ENCODE results near the gene AANAT.

Gene AANAT

DNA sequence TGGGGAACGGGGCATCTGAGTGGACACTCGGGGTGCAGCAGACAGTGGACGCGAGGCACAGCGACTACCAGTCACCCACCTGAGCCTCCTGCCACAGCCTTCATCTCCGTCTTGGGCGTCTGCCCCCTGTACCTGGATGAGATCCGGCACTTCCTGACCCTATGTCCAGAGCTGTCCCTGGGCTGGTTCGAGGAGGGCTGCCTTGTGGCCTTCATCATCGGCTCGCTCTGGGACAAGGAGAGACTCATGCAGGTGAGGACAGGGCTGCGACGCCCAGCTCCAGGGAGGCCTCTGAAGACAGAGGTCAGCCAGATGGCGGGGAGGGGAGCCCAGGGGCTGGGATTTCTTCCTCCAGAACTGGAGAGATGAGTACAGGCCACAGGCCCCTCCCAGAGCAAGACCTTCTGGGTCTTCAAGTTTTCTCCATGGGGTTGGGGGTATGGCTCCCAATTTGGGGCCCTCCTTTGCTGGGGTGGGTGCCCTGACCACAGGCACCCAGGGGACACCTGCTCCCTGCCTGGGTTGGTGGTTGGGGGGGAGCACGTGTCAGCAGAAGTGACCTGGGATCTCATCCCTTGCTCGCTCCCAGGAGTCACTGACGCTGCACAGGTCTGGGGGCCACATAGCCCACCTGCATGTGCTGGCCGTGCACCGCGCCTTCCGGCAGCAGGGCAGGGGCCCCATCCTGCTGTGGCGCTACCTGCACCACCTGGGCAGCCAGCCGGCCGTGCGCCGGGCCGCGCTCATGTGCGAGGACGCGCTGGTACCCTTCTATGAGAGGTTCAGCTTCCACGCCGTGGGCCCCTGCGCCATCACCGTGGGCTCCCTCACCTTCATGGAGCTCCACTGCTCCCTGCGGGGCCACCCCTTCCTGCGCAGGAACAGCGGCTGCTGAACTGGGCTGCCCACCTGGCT is 1.9 kb downstream of the AANAT start:
- no peak for DNase-seq

DNA sequence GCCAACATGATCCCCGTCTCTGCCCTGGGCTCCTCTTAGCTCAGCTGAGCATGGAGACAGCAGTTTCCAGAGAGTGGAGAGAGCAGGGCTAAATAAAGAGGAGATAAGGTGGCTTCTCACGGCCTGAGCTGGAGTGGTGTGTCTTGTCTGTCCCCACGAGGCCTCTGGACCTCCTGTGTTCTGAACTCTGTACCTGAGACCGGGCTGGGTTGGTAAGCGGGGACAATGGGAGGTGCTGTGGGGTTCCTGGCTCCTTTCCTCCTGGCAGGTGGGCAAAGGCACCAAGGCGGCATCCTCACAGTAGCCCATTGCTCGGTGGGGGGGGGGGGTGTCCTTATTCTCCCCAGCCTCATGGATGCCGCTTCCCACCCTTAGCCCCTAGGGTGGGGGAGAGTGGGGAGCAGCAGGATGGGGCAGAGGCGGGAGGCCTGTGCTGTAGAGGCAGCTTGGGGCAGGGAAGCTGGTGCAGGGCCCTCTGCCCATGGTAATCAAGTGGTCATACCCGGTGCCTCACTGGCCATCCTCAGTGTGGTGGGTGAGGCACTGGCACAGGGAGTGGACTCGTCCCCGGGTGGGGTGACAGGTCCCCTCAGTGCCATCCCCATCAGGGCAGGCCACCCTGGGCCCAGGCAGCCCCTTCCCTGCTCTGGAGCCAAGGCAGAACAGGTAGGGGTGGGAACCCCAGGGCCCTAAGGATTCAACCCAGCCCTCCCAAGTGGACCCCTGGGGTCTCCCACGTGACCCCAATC is 2.8 kb downstream of the AANAT start:
- DNase-seq: no peak

DNA sequence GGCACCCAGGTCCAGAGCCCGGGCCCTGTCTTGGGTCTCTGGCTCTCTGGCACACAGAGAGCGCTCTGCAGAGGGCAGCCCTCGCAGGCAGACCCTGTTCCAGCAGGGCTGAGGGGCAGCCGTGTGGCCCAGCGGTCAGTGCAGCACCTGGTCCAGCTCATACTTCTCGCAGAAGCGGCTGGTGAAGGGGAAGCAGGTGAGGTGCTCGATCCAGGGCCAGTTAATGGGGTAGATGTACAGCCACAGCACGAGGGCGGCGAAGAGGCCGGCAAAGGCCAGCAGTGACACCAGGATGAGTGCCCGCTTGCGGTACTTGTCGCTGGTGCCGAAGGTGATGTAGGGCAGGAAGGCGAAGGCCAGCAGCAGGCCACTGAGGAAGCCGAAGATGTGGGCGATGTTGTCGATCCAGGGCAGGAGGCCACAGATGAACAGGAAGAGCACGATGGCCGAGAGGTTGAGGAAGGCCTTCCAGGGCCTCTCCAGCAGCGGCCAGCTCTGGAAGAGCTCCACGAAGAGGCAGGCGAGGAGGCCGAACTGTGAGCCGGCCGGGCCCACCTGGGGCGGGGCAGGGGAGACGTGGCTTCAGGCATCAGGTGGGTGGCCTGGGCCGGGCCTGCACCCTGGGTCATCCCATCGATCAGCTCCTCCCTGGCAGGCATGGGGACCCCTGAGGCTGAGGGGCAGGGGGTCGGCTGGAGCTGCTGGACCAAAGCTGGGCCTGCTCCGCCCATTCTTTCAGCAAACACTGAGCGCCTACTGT is 4.3 kb downstream of the AANAT start:
- DNase-seq: no peak

DNA sequence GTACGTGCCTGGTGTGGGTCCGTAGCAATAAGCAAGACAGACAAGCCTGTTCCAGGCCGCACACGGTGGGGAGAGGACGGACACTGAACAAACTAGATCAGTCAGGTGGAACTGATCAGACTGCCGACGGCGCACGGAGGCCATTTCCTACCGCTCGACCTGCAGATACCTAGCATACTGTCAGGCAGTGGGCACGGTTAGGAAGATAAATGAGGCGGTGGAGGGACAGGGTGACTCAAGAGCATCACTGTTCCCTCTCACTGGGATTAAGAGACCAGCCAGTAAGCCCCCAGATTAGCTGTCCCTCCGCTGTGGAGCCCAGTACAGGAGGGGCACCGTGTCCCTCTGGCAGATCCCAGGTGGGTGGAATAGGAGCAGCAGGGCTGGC is 4.8 kb downstream of the AANAT start:
- no peak for DNase-seq

DNA sequence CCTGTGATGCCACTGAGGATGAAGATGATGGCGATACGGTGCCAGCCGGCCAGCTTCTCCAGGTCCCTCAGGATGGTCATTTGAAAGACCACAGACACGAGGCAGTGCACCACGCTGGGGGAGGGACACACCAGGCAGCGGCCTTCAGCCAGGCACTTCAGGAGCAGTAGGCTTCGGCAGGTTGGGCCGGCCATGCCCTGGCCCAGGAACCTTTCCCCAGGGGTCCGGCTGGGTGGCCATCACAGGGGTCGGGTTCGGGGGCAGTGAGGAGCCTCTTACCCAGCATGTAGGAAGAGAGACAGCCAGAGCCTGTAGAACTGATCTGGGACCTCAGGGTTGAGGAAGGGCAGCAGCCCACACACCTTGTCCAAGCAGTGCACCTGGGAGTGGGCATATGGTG is 5.3 kb downstream of the AANAT start:
- DNase-seq: no peak

DNA sequence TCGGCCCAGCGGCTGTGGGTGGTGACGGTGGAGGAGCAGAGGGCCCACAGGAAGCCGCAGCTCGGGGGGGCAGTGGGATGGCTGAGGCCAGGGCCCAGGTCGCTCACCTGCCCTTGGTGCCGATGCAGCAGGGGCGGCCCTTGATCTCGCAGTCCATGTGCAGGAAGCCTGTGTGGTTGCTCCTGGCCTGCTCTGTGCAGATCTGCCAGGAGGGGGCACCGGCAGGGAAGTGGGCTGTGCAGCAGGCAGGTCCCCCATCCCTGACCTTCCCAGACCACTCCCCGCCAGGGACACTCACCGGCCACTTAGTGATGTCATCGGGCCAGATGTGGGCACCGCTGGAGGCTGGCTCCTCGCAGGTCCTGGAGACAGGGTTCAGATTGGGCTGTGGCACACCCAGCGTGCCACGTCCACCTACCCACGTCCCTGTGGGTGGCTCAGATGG is 6.2 kb downstream of the AANAT start:
- peak in 1 of 2 experiments; percentile 24 for DNase-seq

DNA sequence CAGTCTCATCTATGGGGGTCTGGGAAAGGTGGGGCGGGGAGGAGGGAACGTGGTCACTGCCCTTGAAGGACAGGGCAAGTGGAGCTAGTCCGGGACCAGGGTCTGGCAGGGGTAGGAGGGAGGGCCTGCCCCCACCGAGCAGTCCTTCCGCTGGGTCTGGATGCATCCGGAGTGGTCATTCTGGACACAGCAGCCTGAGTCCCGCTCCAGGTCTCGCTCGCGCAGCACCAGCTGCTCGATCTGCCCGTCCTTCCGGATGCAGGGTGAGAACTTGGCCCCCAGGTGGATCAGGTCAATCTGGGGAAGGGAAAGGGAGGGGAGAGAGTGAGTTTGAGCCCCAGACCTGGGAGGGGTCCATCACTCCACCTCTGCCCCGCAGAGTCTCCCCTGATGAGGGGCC is 6.8 kb downstream of the AANAT start:
- DNase-seq: no peak

DNA sequence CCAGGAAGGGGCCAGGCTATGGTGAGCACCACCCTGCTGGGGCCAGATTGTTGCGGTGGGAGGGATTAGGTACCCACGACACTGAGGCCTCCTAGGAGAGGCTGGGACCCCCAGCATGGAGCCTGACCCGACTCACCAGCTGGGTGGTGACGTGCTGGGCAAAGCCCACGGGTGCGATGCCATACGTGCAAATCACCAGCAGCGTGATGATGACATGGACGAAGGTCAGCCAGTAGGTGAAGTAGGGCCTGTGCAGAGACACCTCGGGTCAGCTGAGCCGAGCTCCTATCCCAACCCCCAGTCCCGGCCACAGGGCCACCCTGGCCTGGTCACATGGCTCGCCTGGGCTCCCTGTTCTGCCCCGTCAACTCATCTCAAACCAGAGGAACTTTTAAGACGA is 7.5 kb downstream of the AANAT start:
- DNase-seq: no peak

DNA sequence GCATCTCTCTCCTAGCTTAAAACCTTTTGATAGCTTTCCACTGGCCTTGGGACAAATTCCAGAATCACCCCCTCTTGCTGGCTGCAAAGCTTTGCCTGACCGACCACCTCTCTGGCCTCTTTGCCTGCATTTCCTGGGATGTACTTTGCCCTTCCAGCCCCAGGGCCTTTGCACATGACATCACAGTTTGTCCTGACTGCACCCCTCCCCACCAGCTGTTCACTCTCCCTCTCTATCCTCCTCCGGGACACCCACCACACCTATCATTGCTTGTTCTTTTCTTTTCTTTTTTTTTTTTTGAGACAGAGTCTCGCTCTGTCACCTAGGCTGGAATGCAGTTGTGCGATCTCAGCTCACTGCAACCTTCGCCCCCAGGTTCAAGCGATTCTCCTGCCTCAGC is 7.9 kb downstream of the AANAT start:
- no peak for DNase-seq

DNA sequence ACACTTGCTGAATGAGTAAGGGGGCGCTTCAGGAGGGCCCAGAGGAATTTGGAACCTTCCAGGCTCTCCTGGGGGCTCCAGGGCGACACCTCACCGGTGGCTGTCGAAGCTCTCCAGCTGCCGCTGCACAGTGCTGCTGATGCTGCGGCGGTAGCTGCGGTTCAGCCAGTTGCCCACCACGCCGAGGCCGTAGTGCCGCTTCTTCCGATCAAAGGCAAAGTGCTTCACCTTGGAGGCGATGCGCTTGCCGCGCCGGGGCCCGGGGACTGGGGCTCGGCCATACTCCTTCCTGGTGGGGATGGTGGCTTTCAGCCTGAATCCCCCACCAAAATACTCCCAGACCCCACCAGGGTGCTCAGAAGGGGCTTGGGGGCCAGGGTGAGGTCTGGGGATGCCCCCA is 9.3 kb downstream of the AANAT start:
- DNase-seq: no peak

DNA sequence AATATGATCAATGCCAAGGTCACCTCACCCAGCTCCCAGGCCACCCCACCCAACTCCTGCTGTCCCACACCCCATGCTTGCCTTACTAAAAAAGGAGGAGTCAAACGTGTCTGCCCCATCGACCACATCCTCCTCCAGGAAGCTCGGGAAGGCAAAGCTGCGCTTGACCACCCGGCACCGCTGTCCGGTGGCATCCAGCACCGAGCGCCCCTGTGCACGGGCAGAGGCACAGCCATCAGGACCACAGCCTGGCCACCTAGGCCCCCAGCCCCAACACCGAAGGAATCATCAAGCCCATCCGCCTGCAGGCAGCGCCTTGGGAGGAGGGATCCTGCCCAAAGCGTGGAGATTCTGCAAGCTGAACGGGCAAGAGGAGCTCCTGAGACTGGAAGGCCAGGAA is 10.2 kb downstream of the AANAT start:
- DNase-seq: no peak

DNA sequence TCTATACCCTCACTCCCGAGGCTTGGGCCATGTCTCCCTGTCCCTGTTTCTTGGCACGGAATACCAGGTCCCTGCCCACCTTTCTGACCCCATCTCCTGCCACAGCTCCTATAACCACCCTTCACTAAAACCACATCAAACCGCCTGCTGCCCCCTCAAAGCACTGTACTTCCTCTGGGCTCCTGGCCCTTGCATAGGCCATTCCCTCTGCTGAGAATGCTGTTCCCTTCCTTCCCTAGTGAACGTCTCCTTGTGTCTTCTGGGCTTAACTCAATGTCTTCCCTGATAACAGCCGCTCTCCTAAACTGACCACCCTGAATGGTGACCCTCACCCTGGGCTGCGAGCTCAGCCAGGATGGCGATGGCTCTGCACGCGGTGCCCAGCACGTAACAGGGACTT is 10.7 kb downstream of the AANAT start:
- DNase-seq: no peak

DNA sequence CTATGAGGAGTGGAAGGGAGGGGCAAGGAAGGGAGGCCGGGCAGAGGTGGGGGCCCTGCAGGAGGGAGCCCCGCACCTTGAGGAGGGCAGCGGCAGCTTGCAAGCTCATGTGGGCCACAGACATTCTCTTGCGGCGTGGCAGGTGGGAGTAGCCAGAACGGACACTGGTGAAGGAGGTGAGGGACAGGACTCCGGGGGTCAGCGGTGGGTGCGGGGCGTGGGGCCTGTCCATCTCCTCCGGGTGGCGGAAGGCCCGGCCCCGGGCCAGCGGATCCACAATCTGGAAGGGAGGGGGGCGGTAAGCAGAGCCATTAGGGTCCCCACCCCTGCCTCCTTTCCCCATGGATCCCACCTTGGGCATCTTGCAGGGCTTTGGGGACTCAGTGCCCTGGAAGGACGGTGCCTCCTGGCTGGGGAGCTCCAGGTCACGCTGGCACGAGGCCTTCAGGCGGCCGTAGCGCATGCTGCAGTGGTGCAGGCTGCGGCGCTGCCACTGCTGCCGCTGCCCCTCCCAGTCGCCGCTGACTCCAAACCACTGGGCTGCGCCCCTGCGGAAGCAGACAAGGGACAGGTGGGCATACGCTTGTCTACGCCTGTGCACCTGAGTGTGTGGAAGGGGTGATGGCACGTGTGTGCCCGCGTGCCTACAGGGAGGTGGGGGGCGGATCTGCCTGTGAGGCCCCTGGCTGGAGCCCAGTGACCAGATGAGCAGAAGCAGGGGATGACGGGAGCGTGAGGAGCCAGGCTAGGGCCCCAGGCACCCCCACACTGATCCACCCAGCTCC is 11.5 kb downstream of the AANAT start:
- DNase-seq: no peak

DNA sequence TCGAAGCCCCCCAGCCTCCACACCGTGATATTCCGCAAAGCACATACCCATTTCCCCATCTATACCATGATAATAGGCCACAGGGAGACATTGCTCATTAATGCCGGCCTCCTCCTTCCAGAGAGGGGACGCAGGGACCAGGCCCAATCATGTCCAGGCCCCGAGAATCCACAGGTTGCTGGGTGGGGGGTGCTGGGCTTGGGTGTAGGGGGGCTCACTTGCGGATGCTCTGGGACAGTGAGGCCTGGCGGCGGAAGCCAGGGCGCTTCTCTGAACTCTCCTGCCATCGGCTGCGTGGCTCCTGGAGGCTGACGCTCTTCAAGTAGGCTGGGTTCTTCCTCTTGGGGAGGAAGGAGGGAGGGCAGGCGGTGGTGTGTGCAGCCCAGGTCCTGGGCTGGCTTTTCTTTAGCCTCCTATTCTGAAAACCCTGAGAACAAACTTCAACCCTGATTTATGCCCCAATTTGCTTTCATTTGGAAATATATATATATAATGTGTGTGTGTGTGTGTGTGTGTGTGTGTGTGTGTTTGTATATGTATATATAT is 12.2 kb downstream of the AANAT start:
- no peak for DNase-seq

DNA sequence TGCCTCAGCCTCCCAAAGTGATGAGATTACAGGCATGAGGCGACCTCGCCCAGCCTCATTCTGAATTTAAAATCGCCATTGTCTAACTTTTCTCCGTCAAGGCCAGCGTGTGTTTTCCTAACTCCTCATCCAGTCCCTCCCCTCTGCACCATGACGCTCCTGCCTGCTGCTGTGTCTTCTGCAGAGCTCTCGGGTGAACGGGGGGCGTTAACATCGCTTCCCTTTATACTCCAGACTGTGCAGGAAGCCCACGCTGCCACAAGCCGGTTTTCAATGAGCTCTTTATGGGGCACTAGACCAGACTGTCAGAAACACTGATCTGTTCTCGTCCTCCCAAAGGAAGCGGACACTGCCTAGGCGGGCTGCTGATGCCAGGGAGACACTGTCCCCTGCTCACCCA is 13.2 kb downstream of the AANAT start:
- no peak for DNase-seq

DNA sequence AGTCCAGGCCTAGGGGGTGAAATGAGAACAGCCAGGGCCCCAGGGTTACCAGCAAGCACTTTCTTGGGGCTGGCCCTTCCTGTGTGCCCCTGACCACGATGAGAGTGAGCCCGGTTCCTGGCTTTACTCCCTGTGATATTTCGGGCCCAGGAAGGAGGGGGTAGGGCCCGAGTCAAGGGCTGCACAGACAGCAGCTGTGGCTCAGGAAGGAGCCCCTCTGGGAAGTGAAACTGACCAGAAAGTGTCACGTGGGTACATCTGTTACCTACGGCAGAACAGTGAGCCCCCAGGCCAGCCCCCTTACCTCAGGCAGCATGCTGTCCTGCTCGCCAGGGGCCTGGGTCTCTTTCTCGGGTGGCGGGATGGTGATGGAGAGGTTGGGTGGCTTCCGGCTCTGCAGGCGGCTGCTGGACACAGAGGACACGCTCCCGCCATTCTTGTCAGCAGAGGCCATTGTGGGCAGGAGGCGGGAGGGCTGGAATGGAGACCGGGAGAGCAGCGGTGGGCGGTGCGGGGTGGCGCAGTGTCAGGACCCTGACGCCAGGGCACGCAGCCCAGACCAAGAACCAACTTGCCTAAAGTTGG is 13.8 kb downstream of the AANAT start:
- DNase-seq: no peak

DNA sequence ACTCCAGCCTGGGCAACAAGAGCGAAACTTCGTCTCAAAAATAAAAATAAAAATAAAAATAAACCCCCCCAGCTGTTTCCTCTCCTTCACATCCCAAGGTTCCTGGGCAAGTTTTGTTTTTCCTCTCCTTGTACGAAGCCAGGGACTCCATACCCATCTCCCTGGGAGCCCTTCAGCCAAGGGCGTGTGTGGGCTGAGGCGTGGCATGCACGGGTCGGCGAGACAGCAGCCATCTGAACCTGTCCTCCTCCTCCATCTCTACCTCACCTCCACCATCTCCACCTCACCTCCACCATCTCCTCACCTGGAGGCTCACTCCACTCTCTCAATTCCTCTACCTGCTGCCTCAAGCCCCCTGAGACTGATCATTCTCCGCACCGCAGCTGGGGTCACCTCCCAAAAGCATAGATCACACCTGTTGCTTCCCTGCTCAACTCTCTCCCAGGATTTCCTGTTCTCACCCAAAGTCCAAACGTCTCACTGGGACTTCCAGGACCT is 16.9 kb downstream of the AANAT start:
- no peak for DNase-seq

DNA sequence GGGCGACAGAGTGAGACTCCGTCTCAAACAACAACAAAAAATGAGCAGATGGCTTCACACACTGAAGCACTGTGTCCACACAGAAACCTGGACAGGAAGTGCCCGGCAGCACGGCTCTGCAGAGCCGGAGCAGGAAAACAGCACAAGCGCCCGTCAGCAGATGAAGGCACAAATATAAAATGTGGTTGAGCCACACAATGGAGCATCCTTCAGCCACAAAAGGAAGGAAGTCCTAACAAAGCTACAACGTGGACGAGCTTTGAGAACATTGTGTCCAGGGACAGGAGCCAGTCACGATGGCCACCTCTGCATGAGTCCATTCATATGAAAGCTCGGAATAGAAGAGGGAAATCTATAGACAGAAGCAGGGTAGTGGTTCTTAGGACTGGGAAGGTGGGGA is 18.2 kb downstream of the AANAT start:
- DNase-seq: no peak

DNA sequence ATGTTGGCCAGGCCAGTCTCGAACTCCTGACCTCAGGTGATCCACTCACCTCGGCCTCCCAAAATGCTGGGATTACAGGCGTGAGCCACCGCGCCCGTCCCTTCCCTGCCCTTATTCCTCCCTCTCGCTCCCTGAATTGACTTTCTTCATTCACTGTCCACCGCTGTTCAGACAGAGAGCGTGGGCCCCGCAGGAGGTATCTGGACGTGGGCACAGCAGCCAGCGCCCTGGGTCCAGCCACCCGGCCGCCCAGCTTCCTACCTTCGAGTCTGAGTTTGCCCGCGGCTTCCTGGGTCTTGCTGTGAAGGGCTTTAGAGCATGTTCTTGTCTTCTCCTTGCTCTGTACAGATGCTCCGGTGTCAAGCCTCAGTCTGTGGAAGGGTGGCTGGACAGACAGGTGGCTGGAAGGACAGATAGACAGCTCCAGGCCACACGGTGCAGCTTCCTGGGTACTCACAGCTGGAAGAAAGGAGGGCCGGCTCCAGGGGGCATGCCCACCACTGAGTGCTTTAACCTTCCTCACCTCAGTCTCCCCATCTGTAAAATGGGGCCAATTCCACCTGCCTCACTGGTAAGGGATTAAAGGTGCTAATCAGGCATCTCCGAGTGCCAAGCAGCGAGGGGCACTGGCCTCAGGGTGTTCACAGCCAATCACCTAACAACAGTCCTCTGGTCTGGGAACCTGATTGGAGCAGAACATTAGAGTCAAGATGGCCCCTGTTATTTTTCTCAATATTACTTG is 20.2 kb downstream of the AANAT start:
- no peak for DNase-seq

DNA sequence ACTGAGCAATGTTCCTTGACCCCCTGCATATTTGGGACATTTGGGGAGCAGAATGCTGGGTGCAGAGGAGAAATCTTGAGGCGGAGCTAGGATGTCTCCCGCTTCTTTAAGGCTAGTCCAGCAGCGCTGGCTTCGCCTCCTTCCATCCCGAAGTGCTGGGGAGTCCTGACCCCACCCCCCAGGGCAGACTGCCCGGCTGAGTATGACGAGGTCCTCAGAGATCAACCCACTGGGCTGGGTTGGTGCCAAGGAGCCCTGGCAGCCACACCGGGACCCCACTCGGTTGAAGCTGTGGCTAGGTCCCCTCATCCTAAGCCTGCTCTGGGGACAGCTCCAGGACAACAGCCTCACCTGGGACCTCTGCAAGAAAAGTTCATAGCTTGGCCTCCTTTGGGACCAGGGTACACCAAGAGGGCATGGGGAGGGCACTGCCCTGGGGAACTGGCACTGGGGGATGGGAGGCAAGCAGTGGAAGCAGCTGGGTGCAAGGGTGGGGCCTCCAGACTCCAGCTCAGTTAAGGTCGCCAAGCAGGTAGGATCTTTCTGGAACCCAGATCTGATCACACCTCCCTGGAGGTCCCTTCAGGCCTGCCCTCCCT is 22.8 kb downstream of the AANAT start:
- DNase-seq: no peak

Data from activated CD4-positive, alpha-beta T cell treated with anti-CD3 and anti-CD28 coated beads, Interleukin-2, amount 50 U/mL, for 48 hours (primary cell).